Upper lobe of left lung (tissue), 4 donors: Measurements from ENCODE around the gene DIP2C.

Experiments
- CTCF ChIP-seq, 6 experiments: fragments of 450-650 bp in 4 of 6; fragments of 200-600 bp in 2 of 6; sonication (generic) in 2 of 6; IDR thresholded peaks; one replicate each; pipeline ENCODE4 v1.5.1; 2016 to 2019; ENCODE audit warnings: antibody characterized with exemption in 6 of 6
- POLR2A ChIP-seq, 4 donors: fragments of 450-650 bp; IDR thresholded peaks; one replicate each; pipeline ENCODE4 v1.5.1; 2016 to 2017; ENCODE audit warnings: antibody characterized with exemption in 4 of 4, mild to moderate bottlenecking in 2 of 4

- no peak for TF ChIP-seq CTCF (IDR thresholded peaks at IDR 0.05)
- TF ChIP-seq POLR2A (IDR thresholded peaks at IDR 0.05), result no peak
Measured at GRCh38 chr10:497289-497688, 192.2 kb downstream of the DIP2C start.
